ENCODE data around the gene IGFLR1.
"Not testable (repeated sequence)": the region's sequence is repeated elsewhere in the genome, so short reads cannot be mapped to it uniquely, and the experiment has no call there.

IGFLR1 gene

DNA sequence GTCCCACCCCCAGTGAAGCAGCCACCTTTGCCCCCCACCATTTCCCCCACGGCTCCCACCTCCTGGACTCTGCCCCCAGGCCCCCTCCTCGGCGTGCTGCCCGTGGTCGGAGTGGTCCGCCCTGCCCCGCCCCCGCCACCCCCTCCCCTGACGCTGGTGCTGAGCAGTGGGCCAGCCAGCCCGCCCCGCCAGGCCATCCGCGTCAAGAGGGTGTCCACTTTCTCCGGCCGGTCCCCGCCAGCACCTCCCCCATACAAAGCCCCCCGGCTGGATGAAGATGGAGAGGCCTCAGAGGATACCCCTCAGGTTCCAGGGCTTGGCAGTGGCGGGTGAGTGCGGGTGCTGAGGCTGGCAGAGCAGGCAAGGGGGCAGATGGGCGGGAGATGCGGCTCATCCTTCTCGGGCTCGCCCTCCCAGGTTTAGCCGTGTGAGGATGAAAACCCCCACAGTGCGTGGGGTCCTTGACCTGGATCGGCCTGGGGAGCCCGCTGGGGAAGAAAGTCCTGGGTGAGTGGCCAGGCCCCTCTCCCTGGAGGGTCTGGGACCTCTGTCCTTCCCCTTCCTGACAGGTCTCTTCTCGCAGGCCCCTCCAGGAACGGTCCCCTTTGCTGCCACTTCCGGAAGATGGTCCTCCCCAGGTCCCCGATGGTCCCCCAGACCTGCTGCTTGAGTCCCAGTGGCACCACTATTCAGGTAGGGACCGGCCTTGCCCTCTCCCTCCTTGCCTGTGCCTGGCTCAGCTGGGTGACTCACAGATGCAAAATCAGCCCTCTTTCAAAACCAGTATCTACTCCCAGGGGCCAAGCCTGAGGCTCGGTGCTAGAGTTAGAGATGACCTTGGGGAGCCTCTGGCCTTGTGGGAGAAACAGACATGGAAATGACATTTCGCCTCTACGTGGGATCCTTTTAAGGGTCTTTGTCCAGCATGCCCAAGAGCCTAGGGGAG lies 8.8 kb downstream of the IGFLR1 start:
- Histone ChIP-seq H3K27me3 (ENCODE audit: insufficient read depth, low read length) (no peaks in the 10 kb centered on the region), H2AFZ (ENCODE audit: low read depth, low read length) (no peak overlapping the region), H3K4me3 (ENCODE audit: low read length) (no peak overlapping the region), H3K9me3 (ENCODE audit: low read length) (no peaks in the 10 kb centered on the region), H3K4me1 (ENCODE audit: insufficient read depth, low read length) (no peaks in the 10 kb centered on the region), H3K36me3 (ENCODE audit: insufficient read depth, low read length) (peaks cover 83% of the 10 kb centered on the region)

DNA sequence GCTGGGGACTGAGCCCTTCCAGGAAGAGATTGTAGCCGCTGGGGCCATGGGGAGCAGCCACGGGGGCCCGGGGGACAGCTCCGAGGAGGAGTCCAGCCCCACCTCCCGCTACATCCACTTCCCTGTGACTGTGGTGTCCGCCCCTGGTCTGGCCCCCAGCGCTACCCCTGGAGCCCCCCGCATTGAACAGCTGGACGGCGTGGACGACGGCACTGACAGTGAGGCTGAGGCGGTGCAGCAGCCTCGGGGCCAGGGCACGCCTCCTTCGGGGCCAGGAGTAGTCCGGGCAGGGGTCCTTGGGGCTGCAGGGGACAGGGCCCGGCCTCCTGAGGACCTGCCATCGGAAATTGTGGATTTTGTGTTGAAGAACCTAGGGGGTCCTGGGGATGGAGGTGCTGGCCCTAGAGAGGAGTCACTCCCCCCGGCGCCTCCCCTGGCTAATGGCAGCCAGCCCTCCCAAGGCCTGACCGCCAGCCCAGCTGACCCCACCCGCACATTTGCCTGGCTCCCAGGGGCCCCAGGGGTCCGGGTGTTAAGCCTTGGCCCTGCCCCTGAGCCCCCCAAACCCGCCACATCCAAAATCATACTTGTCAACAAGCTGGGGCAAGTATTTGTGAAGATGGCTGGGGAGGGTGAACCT lies 9.6 kb downstream of the IGFLR1 start:
- H3K27me3 ChIP-seq (ENCODE audit: insufficient read depth, low read length), result no peaks in the 10 kb centered on the region
- no peak overlapping the region for H2AFZ ChIP-seq (ENCODE audit: low read depth, low read length)
- H3K9me3 ChIP-seq (ENCODE audit: low read length), result no peaks in the 10 kb centered on the region
- H3K36me3 ChIP-seq (ENCODE audit: insufficient read depth, low read length), result peaks cover 82% of the 10 kb centered on the region
- no peaks in the 10 kb centered on the region for H3K4me1 ChIP-seq (ENCODE audit: insufficient read depth, low read length)
- no peak overlapping the region for H3K4me3 ChIP-seq (ENCODE audit: low read length)

DNA sequence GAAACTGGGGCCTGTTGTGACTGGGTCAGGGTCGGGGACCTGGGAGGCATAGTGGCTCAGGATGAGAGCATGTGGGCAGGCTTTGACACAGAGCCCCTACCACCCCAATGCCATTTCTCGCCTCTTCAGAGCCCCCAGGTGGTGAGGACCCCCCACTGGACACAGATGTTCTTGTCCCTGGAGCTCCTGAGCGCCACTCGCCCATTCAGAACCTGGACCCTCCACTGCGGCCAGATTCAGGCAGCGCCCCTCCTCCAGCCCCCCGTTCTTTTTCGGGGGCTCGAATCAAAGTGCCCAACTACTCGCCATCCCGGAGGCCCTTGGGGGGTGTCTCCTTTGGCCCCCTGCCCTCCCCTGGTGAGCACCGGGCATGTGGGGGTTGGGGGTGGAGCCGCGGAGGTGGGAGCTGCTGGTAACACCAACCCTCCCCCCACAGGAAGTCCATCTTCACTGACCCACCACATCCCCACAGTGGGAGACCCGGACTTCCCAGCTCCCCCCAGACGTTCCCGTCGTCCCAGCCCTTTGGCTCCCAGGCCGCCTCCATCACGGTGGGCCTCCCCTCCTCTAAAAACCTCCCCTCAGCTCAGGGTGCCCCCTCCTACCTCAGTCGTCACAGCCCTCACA lies 10.4 kb downstream of the IGFLR1 start:
- Histone ChIP-seq H3K4me3 (ENCODE audit: low read length) (no peak overlapping the region), H2AFZ (ENCODE audit: low read depth, low read length) (no peak overlapping the region), H3K36me3 (ENCODE audit: insufficient read depth, low read length) (peaks cover 84% of the 10 kb centered on the region), H3K4me1 (ENCODE audit: insufficient read depth, low read length) (no peaks in the 10 kb centered on the region), H3K9me3 (ENCODE audit: low read length) (no peaks in the 10 kb centered on the region), H3K27me3 (ENCODE audit: insufficient read depth, low read length) (no peaks in the 10 kb centered on the region)

DNA sequence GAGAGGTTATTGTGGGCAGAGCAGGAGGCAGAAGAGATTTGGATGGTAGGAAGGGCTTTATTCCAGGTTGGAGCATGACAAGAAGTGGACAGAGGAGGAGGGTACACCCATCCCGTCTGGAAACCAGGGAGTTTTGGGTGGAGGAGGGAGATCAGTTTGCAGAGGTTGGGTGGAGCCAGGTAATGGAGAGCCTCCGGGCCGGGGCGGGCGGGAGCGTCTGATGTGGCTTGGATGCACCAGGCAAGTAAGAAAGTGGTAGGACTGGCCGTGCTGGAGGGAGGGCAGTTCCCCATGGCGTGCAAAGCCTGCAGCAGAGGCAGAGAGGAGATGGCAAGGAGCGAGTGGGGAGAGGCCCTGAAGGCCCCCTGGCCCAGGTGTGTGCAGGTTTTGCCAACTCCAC lies 10.9 kb downstream of the IGFLR1 start:
- Histone ChIP-seq H3K9me3 (ENCODE audit: low read length) (no peaks in the 10 kb centered on the region), H3K36me3 (ENCODE audit: insufficient read depth, low read length) (peaks cover 79% of the 10 kb centered on the region), H2AFZ (ENCODE audit: low read depth, low read length) (no peak overlapping the region), H3K4me3 (ENCODE audit: low read length) (no peak overlapping the region), H3K4me1 (ENCODE audit: insufficient read depth, low read length) (no peaks in the 10 kb centered on the region), H3K27me3 (ENCODE audit: insufficient read depth, low read length) (no peaks in the 10 kb centered on the region)

DNA sequence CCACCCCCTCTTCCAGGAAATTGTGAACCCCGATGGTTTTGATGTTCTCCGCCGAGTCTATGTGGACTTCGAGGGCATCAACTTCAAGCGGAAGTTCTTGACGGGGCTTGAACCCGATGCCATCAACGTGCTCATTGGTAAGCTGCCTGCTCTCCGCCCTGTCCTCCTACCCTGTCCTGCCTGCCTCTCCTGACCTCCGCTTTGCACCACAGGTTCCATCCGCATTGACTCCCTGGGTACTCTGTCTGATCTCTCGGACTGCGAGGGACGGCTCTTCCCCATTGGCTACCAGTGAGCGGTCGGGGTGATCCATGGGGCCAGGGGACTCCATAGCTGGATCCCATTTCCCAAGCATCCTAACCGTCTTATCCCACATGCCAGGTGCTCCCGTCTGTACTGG lies 11.9 kb downstream of the IGFLR1 start:
- Histone ChIP-seq H3K27me3 (ENCODE audit: insufficient read depth, low read length) (no peaks in the 10 kb centered on the region), H3K9me3 (ENCODE audit: low read length) (no peaks in the 10 kb centered on the region), H3K36me3 (ENCODE audit: insufficient read depth, low read length) (peaks cover 84% of the 10 kb centered on the region), H3K4me1 (ENCODE audit: insufficient read depth, low read length) (no peaks in the 10 kb centered on the region), H2AFZ (ENCODE audit: low read depth, low read length) (no peak overlapping the region), H3K4me3 (ENCODE audit: low read length) (no peak overlapping the region)

DNA sequence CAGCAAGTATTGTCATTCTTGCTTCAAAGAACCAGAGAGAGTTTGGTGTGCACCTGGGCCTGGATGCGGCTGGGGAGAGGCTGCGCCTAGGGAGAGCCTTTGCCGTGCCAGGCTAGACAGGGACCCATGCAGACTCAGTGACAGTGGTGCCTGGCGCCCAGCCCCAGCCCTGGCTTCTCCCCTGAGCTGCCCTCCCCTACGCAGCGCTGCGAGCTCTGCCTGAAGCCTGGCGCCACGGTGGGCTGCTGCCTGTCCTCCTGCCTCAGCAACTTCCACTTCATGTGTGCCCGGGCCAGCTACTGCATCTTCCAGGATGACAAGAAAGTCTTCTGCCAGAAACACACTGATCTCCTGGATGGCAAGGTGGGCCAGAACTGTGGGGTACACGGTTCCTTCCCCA lies 12.5 kb downstream of the IGFLR1 start:
- H3K4me1 ChIP-seq (ENCODE audit: insufficient read depth, low read length), result no peaks in the 10 kb centered on the region
- H3K9me3 ChIP-seq (ENCODE audit: low read length), result no peaks in the 10 kb centered on the region
- no peak overlapping the region for H3K4me3 ChIP-seq (ENCODE audit: low read length)
- H2AFZ ChIP-seq (ENCODE audit: low read depth, low read length), result no peak overlapping the region
- H3K27me3 ChIP-seq (ENCODE audit: insufficient read depth, low read length), result no peaks in the 10 kb centered on the region
- peaks cover 86% of the 10 kb centered on the region for H3K36me3 ChIP-seq (ENCODE audit: insufficient read depth, low read length)

DNA sequence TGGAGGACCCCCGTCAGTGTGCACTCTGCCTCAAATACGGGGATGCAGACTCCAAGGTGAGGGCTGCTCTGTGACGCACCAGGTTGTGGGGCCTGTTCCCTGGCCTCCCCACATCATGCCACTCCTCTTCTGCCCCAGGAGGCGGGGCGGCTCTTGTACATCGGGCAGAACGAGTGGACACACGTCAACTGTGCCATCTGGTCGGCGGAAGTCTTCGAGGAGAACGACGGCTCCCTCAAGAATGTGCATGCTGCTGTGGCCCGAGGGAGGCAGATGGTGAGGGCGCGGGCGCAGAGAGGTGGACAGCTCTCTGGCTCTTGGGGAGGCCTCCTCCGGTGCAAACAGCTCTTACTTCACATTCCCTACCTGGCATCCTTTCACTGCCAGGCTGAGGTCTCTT lies 13.2 kb downstream of the IGFLR1 start:
- Histone ChIP-seq H3K36me3 (ENCODE audit: insufficient read depth, low read length) (peaks cover 86% of the 10 kb centered on the region), H3K4me1 (ENCODE audit: insufficient read depth, low read length) (no peaks in the 10 kb centered on the region), H3K9me3 (ENCODE audit: low read length) (no peaks in the 10 kb centered on the region), H2AFZ (ENCODE audit: low read depth, low read length) (no peak overlapping the region), H3K27me3 (ENCODE audit: insufficient read depth, low read length) (no peaks in the 10 kb centered on the region), H3K4me3 (ENCODE audit: low read length) (no peak overlapping the region)

DNA sequence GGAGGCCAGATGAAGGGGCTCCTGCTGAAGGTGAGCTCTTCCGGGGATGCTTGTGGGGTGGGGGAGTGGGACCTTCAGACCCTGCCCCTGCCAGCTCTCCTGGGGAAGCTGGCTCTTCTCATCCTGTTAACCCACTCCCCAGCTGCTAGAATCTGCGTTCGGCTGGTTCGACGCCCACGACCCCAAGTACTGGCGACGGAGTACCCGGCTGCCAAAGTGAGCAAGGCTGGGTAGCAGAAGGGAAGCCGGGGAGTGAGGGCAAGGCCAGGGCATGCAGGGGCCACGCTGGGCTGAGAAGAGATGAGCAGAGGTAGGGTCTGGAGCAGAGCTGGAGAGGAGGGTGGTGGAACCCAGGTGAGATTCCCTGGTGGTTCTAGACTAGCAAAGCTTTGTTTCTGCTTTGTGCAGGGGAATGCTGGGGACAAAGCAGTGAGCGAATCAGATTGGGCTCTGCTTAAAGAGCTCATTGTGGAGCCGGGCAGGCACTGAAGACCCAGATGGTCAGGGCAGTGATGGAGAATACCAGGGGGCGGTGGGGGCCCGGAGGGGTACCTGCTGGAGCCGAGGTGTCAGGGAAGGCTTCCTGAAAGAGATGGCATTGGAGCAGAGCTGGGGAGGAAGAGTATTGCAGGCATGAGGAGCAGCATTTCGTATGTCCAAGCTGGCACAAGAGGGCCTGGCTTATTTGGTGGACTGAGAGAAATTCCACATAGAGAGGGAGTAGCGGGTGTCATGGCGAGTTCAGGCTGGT lies 14.1 kb downstream of the IGFLR1 start:
- Histone ChIP-seq H3K36me3 (ENCODE audit: insufficient read depth, low read length) (peaks cover 86% of the 10 kb centered on the region), H3K9me3 (ENCODE audit: low read length) (no peaks in the 10 kb centered on the region), H2AFZ (ENCODE audit: low read depth, low read length) (no peak overlapping the region), H3K4me1 (ENCODE audit: insufficient read depth, low read length) (no peaks in the 10 kb centered on the region), H3K27me3 (ENCODE audit: insufficient read depth, low read length) (no peaks in the 10 kb centered on the region), H3K4me3 (ENCODE audit: low read length) (no peak overlapping the region)

DNA sequence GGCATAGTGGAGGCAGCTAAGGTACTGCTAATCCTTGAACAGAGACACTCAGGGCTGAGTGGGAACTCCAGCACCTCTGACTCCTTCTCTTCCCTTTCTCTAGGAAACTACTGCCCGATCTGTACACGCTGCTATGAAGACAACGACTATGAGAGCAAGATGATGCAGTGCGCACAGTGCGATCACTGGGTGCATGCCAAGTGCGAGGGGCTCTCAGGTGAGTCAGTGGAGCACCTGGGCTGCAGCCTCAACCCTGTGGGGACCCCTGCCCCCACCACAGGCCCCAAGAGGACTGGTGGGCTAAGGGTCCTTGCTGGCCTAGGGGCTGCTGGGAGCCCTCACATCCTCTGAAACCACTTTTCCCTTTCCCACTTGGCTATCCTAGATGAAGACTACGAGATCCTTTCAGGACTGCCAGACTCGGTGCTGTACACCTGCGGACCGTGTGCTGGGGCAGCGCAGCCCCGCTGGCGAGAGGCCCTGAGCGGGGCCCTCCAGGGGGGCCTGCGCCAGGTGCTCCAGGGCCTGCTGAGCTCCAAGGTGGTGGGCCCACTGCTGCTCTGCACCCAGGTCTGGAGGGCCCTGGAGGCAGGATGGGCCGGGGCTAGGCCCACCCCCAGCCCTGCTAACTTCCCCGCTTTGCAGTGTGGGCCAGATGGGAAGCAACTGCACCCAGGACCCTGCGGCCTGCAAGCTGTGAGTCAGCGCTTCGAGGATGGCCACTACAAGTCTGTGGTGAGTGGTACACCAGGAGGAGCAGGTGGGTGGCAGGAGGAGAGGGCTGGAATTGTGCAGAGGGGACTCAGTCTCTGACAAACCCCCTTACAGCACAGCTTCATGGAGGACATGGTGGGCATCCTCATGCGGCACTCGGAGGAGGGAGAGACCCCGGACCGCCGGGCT lies 14.9 kb downstream of the IGFLR1 start:
- no peak overlapping the region for H3K4me3 ChIP-seq (ENCODE audit: low read length)
- peaks cover 91% of the 10 kb centered on the region for H3K36me3 ChIP-seq (ENCODE audit: insufficient read depth, low read length)
- no peaks in the 10 kb centered on the region for H3K9me3 ChIP-seq (ENCODE audit: low read length)
- no peaks in the 10 kb centered on the region for H3K4me1 ChIP-seq (ENCODE audit: insufficient read depth, low read length)
- H2AFZ ChIP-seq (ENCODE audit: low read depth, low read length), result no peak overlapping the region
- H3K27me3 ChIP-seq (ENCODE audit: insufficient read depth, low read length), result no peaks in the 10 kb centered on the region

DNA sequence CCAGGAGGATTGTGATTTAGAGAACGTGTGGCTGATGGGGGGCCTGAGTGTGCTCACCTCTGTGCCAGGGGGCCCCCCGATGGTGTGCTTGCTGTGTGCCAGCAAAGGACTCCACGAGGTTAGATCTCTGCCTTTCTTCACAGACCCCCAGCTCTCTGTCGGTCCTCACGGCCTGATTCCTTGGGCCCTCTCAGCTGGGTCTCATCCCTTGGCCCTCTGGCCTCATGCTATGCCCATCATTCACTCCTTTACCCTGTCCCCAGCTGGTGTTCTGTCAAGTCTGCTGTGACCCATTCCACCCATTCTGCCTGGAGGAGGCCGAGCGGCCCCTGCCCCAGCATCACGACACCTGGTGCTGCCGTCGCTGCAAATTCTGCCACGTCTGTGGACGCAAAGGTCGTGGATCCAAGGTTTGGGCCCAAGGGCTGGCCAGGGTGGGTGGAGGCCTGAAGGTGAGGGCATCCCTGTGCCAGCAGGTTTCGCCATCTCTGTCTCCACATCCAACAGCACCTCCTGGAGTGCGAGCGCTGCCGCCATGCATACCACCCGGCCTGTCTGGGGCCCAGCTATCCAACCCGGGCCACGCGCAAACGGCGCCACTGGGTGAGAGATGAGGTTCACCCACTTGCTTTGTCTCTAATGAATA lies 16.9 kb downstream of the IGFLR1 start:
- H2AFZ ChIP-seq (ENCODE audit: low read depth, low read length), result no peak overlapping the region
- H3K36me3 ChIP-seq (ENCODE audit: insufficient read depth, low read length), result peaks cover 85% of the 10 kb centered on the region
- H3K4me1 ChIP-seq (ENCODE audit: insufficient read depth, low read length), result no peaks in the 10 kb centered on the region
- no peaks in the 10 kb centered on the region for H3K9me3 ChIP-seq (ENCODE audit: low read length)
- H3K27me3 ChIP-seq (ENCODE audit: insufficient read depth, low read length), result no peaks in the 10 kb centered on the region
- no peak overlapping the region for H3K4me3 ChIP-seq (ENCODE audit: low read length)

DNA sequence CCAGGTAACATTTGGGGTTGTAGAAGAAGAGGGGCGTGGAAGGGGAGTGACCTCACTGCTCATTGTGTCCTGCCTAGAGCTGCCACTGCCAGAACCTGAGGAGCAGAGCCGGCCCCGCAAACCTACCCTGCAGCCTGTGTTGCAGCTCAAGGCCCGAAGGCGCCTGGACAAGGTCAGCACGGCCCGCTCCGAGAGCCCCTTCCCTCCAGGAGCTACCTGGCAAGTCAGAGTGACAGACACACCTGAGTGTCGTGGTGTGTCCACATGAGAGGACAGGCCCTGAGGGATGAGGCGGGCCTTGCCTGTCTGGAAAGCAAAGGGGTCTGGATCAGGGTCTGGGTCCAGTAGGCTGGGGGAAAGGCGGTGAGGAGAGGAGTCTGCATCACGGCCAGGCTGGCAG lies 17.7 kb downstream of the IGFLR1 start:
- no peaks in the 10 kb centered on the region for H3K4me1 ChIP-seq (ENCODE audit: insufficient read depth, low read length)
- no peak overlapping the region for H2AFZ ChIP-seq (ENCODE audit: low read depth, low read length)
- no peaks in the 10 kb centered on the region for H3K9me3 ChIP-seq (ENCODE audit: low read length)
- H3K4me3 ChIP-seq (ENCODE audit: low read length), result no peak overlapping the region
- H3K36me3 ChIP-seq (ENCODE audit: insufficient read depth, low read length), result peaks cover 83% of the 10 kb centered on the region
- H3K27me3 ChIP-seq (ENCODE audit: insufficient read depth, low read length), result no peaks in the 10 kb centered on the region

DNA sequence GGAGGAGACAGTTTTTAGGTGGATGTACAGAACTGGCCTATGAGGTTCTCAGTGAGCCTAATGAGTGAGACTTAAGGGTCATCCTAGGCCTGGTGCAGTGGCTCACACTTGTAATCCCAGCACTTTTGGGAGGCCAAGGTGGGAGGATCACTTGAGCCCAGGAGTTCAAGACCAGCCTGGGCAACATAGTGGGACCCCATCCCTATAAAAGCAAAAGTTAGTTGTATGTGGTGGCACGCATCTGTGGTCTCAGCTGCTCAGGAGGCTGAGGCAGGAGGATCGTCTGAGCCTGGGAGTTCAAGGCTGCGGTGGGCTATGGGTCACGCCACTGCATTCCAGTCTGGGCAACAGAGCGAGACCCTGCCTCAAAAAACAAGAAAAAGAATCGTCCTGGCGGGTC lies 18.1 kb downstream of the IGFLR1 start:
- not testable (repeated sequence) for H3K4me1 ChIP-seq (ENCODE audit: insufficient read depth, low read length); H2AFZ ChIP-seq (ENCODE audit: low read depth, low read length)
- H3K36me3 ChIP-seq (ENCODE audit: insufficient read depth, low read length), result peaks cover 79% of the 10 kb centered on the region

More for the DNA sequence above, 18.1 kb downstream of the IGFLR1 start:
- H3K27me3 ChIP-seq (ENCODE audit: insufficient read depth, low read length); H3K4me3 ChIP-seq (ENCODE audit: low read length); H3K9me3 ChIP-seq (ENCODE audit: low read length): not testable (repeated sequence)

All from neuron (in vitro differentiated cells).